HG03558 (cell line): Measurements from ENCODE around the gene MAMLD1.

Source experiments
- ATAC-seq: cut with Tn5 transposase; IDR thresholded peaks from one replicate; pipeline ENCODE4 v1.9.1; 2021; ENCODE audit warnings: moderate number of reproducible peaks; ENCODE audit not compliant: unreplicated experiment; ENCODE audit errors: extremely low read depth

The MAMLD1 gene

GRCh38 chrX:150548251-150548650 lies 185.1 kb downstream of the MAMLD1 start:
- ATAC-seq: no peak

GRCh38 chrX:150548684-150549083 lies 185.6 kb downstream of the MAMLD1 start:
- no peak for ATAC-seq

DNA sequence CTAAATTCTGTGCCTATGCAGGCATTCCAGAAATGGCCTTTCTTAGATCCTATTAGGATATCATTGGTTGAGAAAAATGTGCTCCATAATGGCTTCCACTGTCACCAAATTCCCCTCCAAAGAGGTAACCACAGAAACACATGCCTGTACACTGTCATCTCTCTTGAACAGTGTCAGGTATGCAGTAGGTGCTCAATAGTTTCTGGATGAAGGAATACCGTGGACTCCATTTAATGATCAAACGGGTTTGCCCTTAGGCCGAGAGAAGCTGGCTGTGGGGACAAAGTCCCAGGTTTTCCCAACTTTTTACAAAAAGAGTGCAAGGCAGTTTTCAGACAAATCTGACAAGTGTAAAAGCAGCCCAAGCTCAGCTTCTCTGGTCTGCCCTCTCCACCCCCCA lies 188.8 kb downstream of the MAMLD1 start:
- no peak for ATAC-seq

DNA sequence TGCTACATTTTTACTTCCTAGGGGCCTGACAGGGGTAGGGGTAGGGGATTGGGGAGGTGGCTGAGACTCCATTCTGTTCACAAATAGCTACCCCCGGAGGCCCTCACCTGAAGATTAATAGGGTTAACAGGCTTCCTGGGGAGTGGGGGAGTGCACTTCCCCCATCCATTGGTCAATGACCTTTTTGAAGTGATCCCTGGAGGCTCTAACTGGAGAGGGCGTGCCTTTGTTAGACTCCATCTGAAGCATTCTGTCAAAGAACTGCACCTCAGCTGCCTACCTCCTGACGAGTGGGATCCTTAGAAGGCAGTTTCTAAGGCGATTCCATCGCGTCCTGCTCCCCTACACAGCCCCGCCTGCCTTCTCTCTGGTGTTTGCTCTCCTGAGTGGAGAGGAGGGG lies 195.3 kb downstream of the MAMLD1 start:
- no peak for ATAC-seq
